PFSK-1 (cell line): ENCODE data around the gene BRCC3.

Source experiments
- FOXP2 ChIP-seq: optimal IDR thresholded peaks from 2 replicates; pipeline ENCODE3; 2011; ENCODE audit warnings: borderline replicate concordance, control low read depth, inconsistent platforms; ENCODE audit not compliant: insufficient read depth; ENCODE audit errors: extremely low read length, extremely low read depth
- POLR2AphosphoS5 ChIP-seq: IDR thresholded peaks from 2 replicates; pipeline ENCODE4 v1.6.1; 2012; ENCODE audit warnings: low read depth, mild to moderate bottlenecking, control low read depth, low read length, moderate library complexity
- SIN3A ChIP-seq: IDR thresholded peaks from 2 replicates; pipeline ENCODE4 v1.6.1; 2012; ENCODE audit warnings: mild to moderate bottlenecking, low read length, moderate library complexity, borderline replicate concordance; ENCODE audit not compliant: insufficient read depth
- TAF1 ChIP-seq: IDR thresholded peaks from 2 replicates; pipeline ENCODE4 v1.6.1; 2012; ENCODE audit warnings: low read length, control low read depth, borderline replicate concordance; ENCODE audit not compliant: insufficient read depth
- TF ChIP-seq, protein P1 (sequence below), 2 experiments: IDR thresholded peaks; 2 replicates each; pipeline versions ENCODE4 v1.6.1 to v1.8.0; 2011 to 2012; ENCODE audit warnings: low read depth in 2 of 2, low read length in 2 of 2, control low read depth in 1 of 2, inconsistent platforms in 1 of 2, mild to moderate bottlenecking in 1 of 2, moderate library complexity in 1 of 2; ENCODE audit not compliant: insufficient read depth in 1 of 2

The BRCC3 gene

GRCh38 chrX:155144926-155145325, 73.6 kb downstream of the BRCC3 start:
- TF ChIP-seq SIN3A (no peak), TAF1 (no peak), POLR2AphosphoS5 (no peak), FOXP2 (no peak)
- TF ChIP-seq, protein P1, sequence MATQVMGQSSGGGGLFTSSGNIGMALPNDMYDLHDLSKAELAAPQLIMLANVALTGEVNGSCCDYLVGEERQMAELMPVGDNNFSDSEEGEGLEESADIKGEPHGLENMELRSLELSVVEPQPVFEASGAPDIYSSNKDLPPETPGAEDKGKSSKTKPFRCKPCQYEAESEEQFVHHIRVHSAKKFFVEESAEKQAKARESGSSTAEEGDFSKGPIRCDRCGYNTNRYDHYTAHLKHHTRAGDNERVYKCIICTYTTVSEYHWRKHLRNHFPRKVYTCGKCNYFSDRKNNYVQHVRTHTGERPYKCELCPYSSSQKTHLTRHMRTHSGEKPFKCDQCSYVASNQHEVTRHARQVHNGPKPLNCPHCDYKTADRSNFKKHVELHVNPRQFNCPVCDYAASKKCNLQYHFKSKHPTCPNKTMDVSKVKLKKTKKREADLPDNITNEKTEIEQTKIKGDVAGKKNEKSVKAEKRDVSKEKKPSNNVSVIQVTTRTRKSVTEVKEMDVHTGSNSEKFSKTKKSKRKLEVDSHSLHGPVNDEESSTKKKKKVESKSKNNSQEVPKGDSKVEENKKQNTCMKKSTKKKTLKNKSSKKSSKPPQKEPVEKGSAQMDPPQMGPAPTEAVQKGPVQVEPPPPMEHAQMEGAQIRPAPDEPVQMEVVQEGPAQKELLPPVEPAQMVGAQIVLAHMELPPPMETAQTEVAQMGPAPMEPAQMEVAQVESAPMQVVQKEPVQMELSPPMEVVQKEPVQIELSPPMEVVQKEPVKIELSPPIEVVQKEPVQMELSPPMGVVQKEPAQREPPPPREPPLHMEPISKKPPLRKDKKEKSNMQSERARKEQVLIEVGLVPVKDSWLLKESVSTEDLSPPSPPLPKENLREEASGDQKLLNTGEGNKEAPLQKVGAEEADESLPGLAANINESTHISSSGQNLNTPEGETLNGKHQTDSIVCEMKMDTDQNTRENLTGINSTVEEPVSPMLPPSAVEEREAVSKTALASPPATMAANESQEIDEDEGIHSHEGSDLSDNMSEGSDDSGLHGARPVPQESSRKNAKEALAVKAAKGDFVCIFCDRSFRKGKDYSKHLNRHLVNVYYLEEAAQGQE (IDR thresholded peaks at IDR 0.05; ENCODE audit: insufficient read depth in 1 of 2, low read depth in 2 of 2, low read length in 2 of 2), result no peak

DNA sequence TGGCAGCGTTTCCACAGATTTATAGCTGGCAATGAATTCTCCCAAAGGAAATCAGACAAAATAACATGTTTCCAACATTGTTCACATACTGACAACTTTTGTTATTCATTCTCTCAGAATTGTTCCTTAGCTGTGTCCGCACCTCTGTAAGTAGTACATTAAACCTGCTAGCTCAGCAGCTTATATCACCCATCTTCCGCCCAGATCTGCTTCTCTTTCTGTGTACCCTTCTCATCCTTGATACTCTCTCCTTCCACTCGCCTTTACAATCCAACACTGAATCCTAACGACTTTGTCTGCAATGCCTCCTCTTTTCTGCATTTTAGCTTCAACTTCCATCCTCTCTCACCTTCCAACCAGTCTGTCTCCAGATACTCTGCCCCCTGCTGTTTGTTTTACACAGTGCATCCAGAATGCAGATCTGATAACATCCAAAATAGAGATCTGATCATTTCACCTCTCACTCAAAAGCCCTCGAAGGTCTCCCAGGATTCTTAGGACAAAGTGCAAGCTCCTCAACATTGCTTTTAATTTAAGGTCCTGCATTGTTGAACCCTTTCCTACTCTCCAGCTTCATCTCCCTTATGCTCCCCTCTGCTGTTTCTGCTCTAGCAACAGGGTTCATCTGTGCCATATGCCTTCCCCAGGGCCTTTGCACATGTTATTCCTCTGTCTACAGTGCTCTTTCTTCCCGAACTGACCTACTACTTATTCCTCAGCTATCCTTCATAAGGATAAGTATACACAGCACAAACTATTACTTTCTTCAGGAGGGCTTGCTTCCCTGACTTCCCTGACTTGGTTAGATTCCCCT, 77.6 kb downstream of the BRCC3 start:
- no peak for TF ChIP-seq SIN3A
- TF ChIP-seq FOXP2, result no peak
- TF ChIP-seq, protein P1 (IDR thresholded peaks at IDR 0.05; ENCODE audit: insufficient read depth in 1 of 2, low read depth in 2 of 2, low read length in 2 of 2), result no peak
- no peak for TF ChIP-seq TAF1
- no peak for TF ChIP-seq POLR2AphosphoS5

GRCh38 chrX:155169881-155170280, 98.6 kb downstream of the BRCC3 start:
- TF ChIP-seq TAF1 (no peak), POLR2AphosphoS5 (no peak), FOXP2 (no peak), SIN3A (no peak)
- TF ChIP-seq, protein P1 (IDR thresholded peaks at IDR 0.05; ENCODE audit: insufficient read depth in 1 of 2, low read depth in 2 of 2, low read length in 2 of 2), result no peak
